GM12878 (cell line): ENCODE data around the gene GSG1L2.

Source experiments
- BACH1 ChIP-seq: fragments of 450-650 bp; IDR thresholded peaks from 2 replicates; pipeline ENCODE4 v1.6.1; 2017; ENCODE audit warnings: mild to moderate bottlenecking, borderline replicate concordance
- CBFB ChIP-seq: IDR thresholded peaks from 2 replicates; pipeline ENCODE4 v1.6.1; 2016; ENCODE audit warnings: antibody characterized with exemption, low read depth
- CEBPB ChIP-seq, 2 experiments: fragments of 150-350 bp in 1 of 2; IDR thresholded peaks; 2 replicates each; pipeline ENCODE4 v1.6.1; 2012 to 2014; ENCODE audit warnings: low read depth in 2 of 2, low read length in 2 of 2, borderline replicate concordance in 1 of 2, inconsistent platforms in 1 of 2
- CTCF ChIP-seq, 3 experiments: IDR thresholded peaks in 2 of 3; conservative IDR thresholded peaks in 1 of 3; 2 replicates each; pipeline ENCODE4 v1.5.1; 2011; ENCODE audit warnings: low read depth in 3 of 3, low read length in 3 of 3, mild to moderate bottlenecking in 3 of 3, control low read depth in 2 of 3, moderate library complexity in 2 of 3, inconsistent platforms in 1 of 3, mixed read lengths in 1 of 3; ENCODE audit not compliant: control insufficient read depth in 2 of 3, insufficient read depth in 1 of 3; ENCODE audit errors: extremely low read depth in 1 of 3
- E4F1 ChIP-seq: fragments of 450-650 bp; IDR thresholded peaks from 2 replicates; pipeline ENCODE4 v1.6.1; 2018; ENCODE audit warnings: borderline replicate concordance, mild to moderate bottlenecking; ENCODE audit not compliant: partially characterized antibody
- ELK1 ChIP-seq: IDR thresholded peaks from 2 replicates; pipeline ENCODE4 v1.6.1; 2012; ENCODE audit warnings: low read depth, low read length, improper control_type of control experiment
- JUND ChIP-seq: IDR thresholded peaks from 2 replicates; pipeline ENCODE4 v1.6.1; 2012; ENCODE audit warnings: low read depth, mild to moderate bottlenecking, low read length, improper control_type of control experiment, moderate library complexity
- PKNOX1 ChIP-seq: fragments of 450-650 bp; IDR thresholded peaks from 2 replicates; pipeline ENCODE4 v1.6.1; 2016; ENCODE audit warnings: mild to moderate bottlenecking
- POLR2AphosphoS5 ChIP-seq: IDR thresholded peaks from 2 replicates; pipeline ENCODE4 v1.6.1; 2011; ENCODE audit warnings: mild to moderate bottlenecking, low read length, inconsistent platforms
- REST ChIP-seq: IDR thresholded peaks from 2 replicates; pipeline ENCODE4 v1.6.1; 2012; ENCODE audit warnings: mild to moderate bottlenecking, low read depth, low read length
- SIN3A ChIP-seq: IDR thresholded peaks from 2 replicates; pipeline ENCODE4 v1.6.1; 2012; ENCODE audit warnings: low read depth, low read length, improper control_type of control experiment
- TARDBP ChIP-seq: IDR thresholded peaks from 2 replicates; pipeline ENCODE4 v1.6.1; 2016; ENCODE audit warnings: borderline replicate concordance
- TCF12 ChIP-seq: IDR thresholded peaks from 2 replicates; pipeline ENCODE4 v1.6.1; 2011; ENCODE audit warnings: low read depth, mild to moderate bottlenecking, low read length
- TCF7 ChIP-seq: IDR thresholded peaks from 2 replicates; pipeline ENCODE4 v1.6.1; 2014; ENCODE audit warnings: antibody characterized with exemption, borderline replicate concordance

- no peak for TF ChIP-seq CTCF (IDR thresholded peaks at IDR 0.05 in 2 of 3, conservative IDR thresholded peaks at IDR 0.05 in 1 of 3; ENCODE audit: control insufficient read depth in 2 of 3, extremely low read depth in 1 of 3, insufficient read depth in 1 of 3, low read depth in 3 of 3, low read length in 3 of 3)
- no peak for TF ChIP-seq PKNOX1
- TF ChIP-seq SIN3A, result no peak
- no peak for TF ChIP-seq CEBPB (IDR thresholded peaks at IDR 0.05; ENCODE audit: borderline replicate concordance in 1 of 2, low read depth in 2 of 2, low read length in 2 of 2)
- TF ChIP-seq REST, result no peak
- no peak for TF ChIP-seq TCF12
- TF ChIP-seq CBFB, result no peak
- TF ChIP-seq JUND, result no peak
- no peak for TF ChIP-seq TCF7
- no peak for TF ChIP-seq E4F1
- no peak for TF ChIP-seq BACH1
- no peak for TF ChIP-seq POLR2AphosphoS5
- no peak for TF ChIP-seq TARDBP
- no peak for TF ChIP-seq ELK1
Measured at GRCh38 chr17:9862949-9863348, 41.1 kb upstream of the GSG1L2 start.
